Keratinocyte (primary cell): ENCODE data around the gene KIF3C. TPM values are rescaled to one million over a fixed set of nuclear protein-coding genes. Genes with fewer than 3 reads are reported as not detected.

Experiments used
- DNase-seq: peaks from one replicate; pipeline ENCODE4 v3.0.0-alpha.2; 2011; ENCODE audit warnings: low read depth, missing footprints, low spot score
- FAIRE-seq: peaks from 2 replicates; lab custom pipeline; 2011; peaks lifted over from hg19 to GRCh38; lab: Jason Lieb, UNC
- H2AFZ ChIP-seq: 2 replicates; pipeline ENCODE4 v1.6.0; 2012; ENCODE audit warnings: low read length, control low read depth, inconsistent platforms; ENCODE audit not compliant: control insufficient read depth
- H3K27ac ChIP-seq: 2 replicates; pipeline ENCODE4 v1.5.1; 2011; ENCODE audit warnings: low read length; ENCODE audit not compliant: control insufficient read depth, insufficient read depth
- H3K27me3 ChIP-seq: 3 replicates; pipeline ENCODE4 v1.6.0; 2011; ENCODE audit warnings: low read length; ENCODE audit not compliant: control insufficient read depth, insufficient read depth; ENCODE audit errors: extremely low read depth
- H3K36me3 ChIP-seq, 2 experiments: 2 replicates in 1 of 2; 3 replicates in 1 of 2; pipeline ENCODE4 v1.5.1; 2011; ENCODE audit warnings: low read length in 2 of 2, mild to moderate bottlenecking in 1 of 2; ENCODE audit not compliant: control insufficient read depth in 2 of 2, insufficient read depth in 2 of 2; ENCODE audit errors: extremely low read depth in 1 of 2
- H3K4me1 ChIP-seq: 3 replicates; pipeline ENCODE4 v1.5.1; 2011; ENCODE audit warnings: low read length; ENCODE audit not compliant: control insufficient read depth, insufficient read depth; ENCODE audit errors: extremely low read depth
- H3K4me2 ChIP-seq: 3 replicates; pipeline ENCODE4 v1.6.0; 2011; ENCODE audit warnings: low read depth, low read length; ENCODE audit not compliant: control insufficient read depth, insufficient read depth; ENCODE audit errors: extremely low read depth
- H3K4me3 ChIP-seq, 3 experiments: fragments of 200-600 bp in 1 of 3; sonication (generic) in 1 of 3; 2 replicates in 2 of 3; 3 replicates in 1 of 3; pipeline ENCODE4 v1.5.1; 2011 to 2016; ENCODE audit warnings: low read length in 3 of 3, mild to moderate bottlenecking in 3 of 3, control low read depth in 2 of 3, inconsistent platforms in 1 of 3, low read depth in 1 of 3, mixed read lengths in 1 of 3, mixed run types in 1 of 3, moderate library complexity in 1 of 3; ENCODE audit not compliant: control insufficient read depth in 2 of 3, insufficient read depth in 2 of 3; ENCODE audit errors: extremely low read depth in 1 of 3
- H3K79me2 ChIP-seq: 2 replicates; pipeline ENCODE4 v1.6.0; 2012; ENCODE audit warnings: low read length; ENCODE audit not compliant: control insufficient read depth, insufficient read depth
- H3K9ac ChIP-seq: 3 replicates; pipeline ENCODE4 v1.6.0; 2011; ENCODE audit warnings: low read length; ENCODE audit not compliant: control insufficient read depth, insufficient read depth; ENCODE audit errors: extremely low read depth
- H3K9me1 ChIP-seq: 3 replicates; pipeline ENCODE4 v1.6.0; 2011; ENCODE audit warnings: low read length; ENCODE audit not compliant: control insufficient read depth, insufficient read depth; ENCODE audit errors: extremely low read depth
- H3K9me3 ChIP-seq: 2 replicates; pipeline ENCODE4 v1.5.1; 2012; ENCODE audit warnings: low read depth, low read length; ENCODE audit not compliant: control insufficient read depth
- H4K20me1 ChIP-seq: 3 replicates; pipeline ENCODE4 v1.6.0; 2011; ENCODE audit warnings: low read length; ENCODE audit not compliant: control insufficient read depth, insufficient read depth; ENCODE audit errors: extremely low read depth
- EZH2 ChIP-seq: IDR thresholded peaks from one replicate; pipeline ENCODE4 v1.6.1; 2012; ENCODE audit warnings: inconsistent platforms, mild to moderate bottlenecking, low read length, moderate library complexity
- dilution Hi-C: fragments of 300-500 bp; cut with MboI; formaldehyde crosslinking; loops from one replicate; pipeline ENCODE4 v1.7.0; 2020; ENCODE audit warnings: low sequenced_read_pairs; ENCODE audit not compliant: extremely low pct_ligation_motif_present
- polyA plus RNA-seq, 5 experiments: library from polyadenylated mRNA; depleted of rRNA in 3 of 5; stranded (reverse) in 3 of 5; stranded (forward) in 1 of 5; unstranded in 1 of 5; fragments of >200 nt; gene quantifications; 1 replicate in 1 of 5; 2 replicates in 3 of 5; 3 replicates in 1 of 5; pipeline versions ENCODE4 v1.2.1 to v1.2.3, GENCODE V29; 2011 to 2012; ENCODE audit warnings: missing spikeins in 2 of 5, low read depth in 1 of 5, low replicate concordance in 1 of 5
- TF ChIP-seq, protein P1 (sequence below), 3 experiments: IDR thresholded peaks in 1 of 3; conservative IDR thresholded peaks in 1 of 3; optimal IDR thresholded peaks in 1 of 3; 2 replicates in 2 of 3; 3 replicates in 1 of 3; pipeline versions ENCODE3 to v1.5.1; 2011; ENCODE audit warnings: low read length in 3 of 3, mild to moderate bottlenecking in 3 of 3, moderate library complexity in 2 of 3, control low read depth in 1 of 3, inconsistent platforms in 1 of 3; ENCODE audit not compliant: insufficient read depth in 2 of 3; ENCODE audit errors: extremely low read depth in 1 of 3

Gene KIF3C
- polyA plus RNA-seq, 1 donor (not counting 4 experiments of a cell fraction or from before 2014, with no cell fraction given), result 6.5 TPM

GRCh38 chr2:25991965-25992364 lies 9.7 kb upstream of the KIF3C start:
- H3K36me3 ChIP-seq, result no peaks in the 10 kb centered on the region
- peak overlapping the region; percentile 14 for H3K9ac ChIP-seq
- no peaks in the 10 kb centered on the region for H3K79me2 ChIP-seq
- peak overlapping the region; percentile 47 for H3K27ac ChIP-seq
- peak overlapping the region; percentile 58 for H3K4me2 ChIP-seq
- H3K4me3 ChIP-seq, result no peak overlapping the region
- peaks cover 8% of the 10 kb centered on the region for H3K4me1 ChIP-seq
- no peaks in the 10 kb centered on the region for H3K9me1 ChIP-seq
- H3K9me3 ChIP-seq, result no peaks in the 10 kb centered on the region
- dilution Hi-C loops, result no loop called here
- no peaks in the 10 kb centered on the region for H3K27me3 ChIP-seq
- peak overlapping the region; percentile 42 for H2AFZ ChIP-seq
- FAIRE-seq (no peak), DNase-seq (no peak)
- TF ChIP-seq EZH2, result no peak
- TF ChIP-seq, protein P1, sequence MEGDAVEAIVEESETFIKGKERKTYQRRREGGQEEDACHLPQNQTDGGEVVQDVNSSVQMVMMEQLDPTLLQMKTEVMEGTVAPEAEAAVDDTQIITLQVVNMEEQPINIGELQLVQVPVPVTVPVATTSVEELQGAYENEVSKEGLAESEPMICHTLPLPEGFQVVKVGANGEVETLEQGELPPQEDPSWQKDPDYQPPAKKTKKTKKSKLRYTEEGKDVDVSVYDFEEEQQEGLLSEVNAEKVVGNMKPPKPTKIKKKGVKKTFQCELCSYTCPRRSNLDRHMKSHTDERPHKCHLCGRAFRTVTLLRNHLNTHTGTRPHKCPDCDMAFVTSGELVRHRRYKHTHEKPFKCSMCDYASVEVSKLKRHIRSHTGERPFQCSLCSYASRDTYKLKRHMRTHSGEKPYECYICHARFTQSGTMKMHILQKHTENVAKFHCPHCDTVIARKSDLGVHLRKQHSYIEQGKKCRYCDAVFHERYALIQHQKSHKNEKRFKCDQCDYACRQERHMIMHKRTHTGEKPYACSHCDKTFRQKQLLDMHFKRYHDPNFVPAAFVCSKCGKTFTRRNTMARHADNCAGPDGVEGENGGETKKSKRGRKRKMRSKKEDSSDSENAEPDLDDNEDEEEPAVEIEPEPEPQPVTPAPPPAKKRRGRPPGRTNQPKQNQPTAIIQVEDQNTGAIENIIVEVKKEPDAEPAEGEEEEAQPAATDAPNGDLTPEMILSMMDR (optimal IDR thresholded peaks at IDR 0.05 in 1 of 3, IDR thresholded peaks at IDR 0.05 in 1 of 3, conservative IDR thresholded peaks at IDR 0.05 in 1 of 3; ENCODE audit: extremely low read depth in 1 of 3, insufficient read depth in 2 of 3, low read length in 3 of 3), result no peak
- no peaks in the 10 kb centered on the region for H4K20me1 ChIP-seq

- dilution Hi-C loops, result no loop called here
Observed at GRCh38 chr2:25989154-25989553, 6.9 kb upstream of the KIF3C start.

GRCh38 chr2:25988134-25988533 lies 5.8 kb upstream of the KIF3C start:
- H3K9ac ChIP-seq, result no peak overlapping the region
- peaks cover 8% of the 10 kb centered on the region for H3K4me1 ChIP-seq
- H3K27ac ChIP-seq, result no peak overlapping the region
- no peaks in the 10 kb centered on the region for H3K9me1 ChIP-seq
- no peaks in the 10 kb centered on the region for H4K20me1 ChIP-seq
- FAIRE-seq (no peak), DNase-seq (no peak)
- dilution Hi-C loops, result no loop called here
- no peaks in the 10 kb centered on the region for H3K79me2 ChIP-seq
- no peak overlapping the region for H3K4me2 ChIP-seq
- no peaks in the 10 kb centered on the region for H3K9me3 ChIP-seq
- no peak for TF ChIP-seq EZH2
- TF ChIP-seq, protein P1 (optimal IDR thresholded peaks at IDR 0.05 in 1 of 3, IDR thresholded peaks at IDR 0.05 in 1 of 3, conservative IDR thresholded peaks at IDR 0.05 in 1 of 3; ENCODE audit: extremely low read depth in 1 of 3, insufficient read depth in 2 of 3, low read length in 3 of 3), result no peak
- no peak overlapping the region for H3K4me3 ChIP-seq
- no peaks in the 10 kb centered on the region for H3K27me3 ChIP-seq
- H2AFZ ChIP-seq, result no peak overlapping the region
- H3K36me3 ChIP-seq, result no peaks in the 10 kb centered on the region

More at GRCh38 chr2:25989154-25989553, 6.9 kb upstream of the KIF3C start:
- H3K27me3 ChIP-seq, result no peaks in the 10 kb centered on the region
- no peaks in the 10 kb centered on the region for H3K9me1 ChIP-seq
- H3K27ac ChIP-seq, result no peak overlapping the region
- no peak overlapping the region for H3K4me3 ChIP-seq
- DNase-seq, result no peak
- TF ChIP-seq EZH2, result no peak
- no peaks in the 10 kb centered on the region for H4K20me1 ChIP-seq
- H3K9me3 ChIP-seq, result no peaks in the 10 kb centered on the region
- H3K79me2 ChIP-seq, result no peaks in the 10 kb centered on the region
- no peaks in the 10 kb centered on the region for H3K36me3 ChIP-seq
- peaks cover 8% of the 10 kb centered on the region for H3K4me1 ChIP-seq
- no peak overlapping the region for H3K4me2 ChIP-seq
- H3K9ac ChIP-seq, result no peak overlapping the region
- no peak for FAIRE-seq
- H2AFZ ChIP-seq, result no peak overlapping the region
